Measurements from ENCODE around the gene DCANP1. TPM values are rescaled to one million over a fixed set of nuclear protein-coding genes. Genes with fewer than 3 reads are reported as not detected.

DCANP1 gene
- total RNA-seq, 6 experiments from 2014 or later = not detected

DNA sequence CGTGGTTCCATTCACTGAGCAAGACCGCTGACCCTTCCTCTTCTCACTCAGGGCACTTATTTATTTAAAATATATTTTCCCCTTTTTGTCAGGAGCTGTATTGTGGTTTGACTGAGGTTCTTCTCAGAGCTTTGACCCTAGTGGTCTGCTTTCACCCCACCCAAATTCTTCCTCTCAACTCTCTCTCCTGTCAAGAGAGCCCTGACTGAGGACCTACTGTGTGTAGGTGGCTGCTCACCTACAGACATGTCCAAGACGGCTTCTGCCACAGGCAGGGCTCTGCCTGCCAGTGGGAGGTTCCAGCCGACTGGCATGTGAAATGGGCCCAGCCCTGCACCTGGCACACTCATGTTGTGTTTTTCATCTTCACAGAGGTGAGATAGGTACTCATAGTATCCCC lies 5.2 kb downstream of the DCANP1 start:
- H3K27me3 Mint-ChIP-seq (ENCODE audit: insufficient read depth) = peaks cover 4% of the 10 kb centered on the region
- peaks cover 30% of the 10 kb centered on the region for H3K4me1 Mint-ChIP-seq (ENCODE audit: low read depth)
- no peak for DNase-seq
- H3K9me3 Mint-ChIP-seq = no peaks in the 10 kb centered on the region
- no peak overlapping the region for H3K27ac Mint-ChIP-seq
- no peak overlapping the region for H3K4me3 Mint-ChIP-seq
- TF ChIP-seq CTCF (IDR thresholded peaks at IDR 0.05) = no peak
- no peaks in the 10 kb centered on the region for H3K36me3 Mint-ChIP-seq (ENCODE audit: low read depth)

GRCh38 chr5:135441350-135441831 lies 5.8 kb downstream of the DCANP1 start:
- no peaks in the 10 kb centered on the region for H3K9me3 Mint-ChIP-seq
- DNase-seq = no peak

GRCh38 chr5:135440916-135441315 lies 6.2 kb downstream of the DCANP1 start:
- no peak overlapping the region for H3K27ac Mint-ChIP-seq
- no peak for TF ChIP-seq CTCF (IDR thresholded peaks at IDR 0.05)
- H3K27me3 Mint-ChIP-seq (ENCODE audit: insufficient read depth) = peaks cover 4% of the 10 kb centered on the region
- DNase-seq = no peak
- peaks cover 40% of the 10 kb centered on the region for H3K4me1 Mint-ChIP-seq (ENCODE audit: low read depth)
- no peak overlapping the region for H3K4me3 Mint-ChIP-seq
- no peaks in the 10 kb centered on the region for H3K9me3 Mint-ChIP-seq
- H3K36me3 Mint-ChIP-seq (ENCODE audit: low read depth) = no peaks in the 10 kb centered on the region

More at GRCh38 chr5:135441350-135441831, 5.8 kb downstream of the DCANP1 start:
- peaks cover 4% of the 10 kb centered on the region for H3K27me3 Mint-ChIP-seq (ENCODE audit: insufficient read depth)
- no peaks in the 10 kb centered on the region for H3K36me3 Mint-ChIP-seq (ENCODE audit: low read depth)
- H3K4me3 Mint-ChIP-seq = no peak overlapping the region
- peaks cover 35% of the 10 kb centered on the region for H3K4me1 Mint-ChIP-seq (ENCODE audit: low read depth)
- TF ChIP-seq CTCF (IDR thresholded peaks at IDR 0.05) = no peak
- H3K27ac Mint-ChIP-seq = no peak overlapping the region

- H3K9me3 Mint-ChIP-seq = no peaks in the 10 kb centered on the region
- no peaks in the 10 kb centered on the region for H3K36me3 Mint-ChIP-seq (ENCODE audit: low read depth)
- no peak for DNase-seq
- no peak for TF ChIP-seq CTCF (IDR thresholded peaks at IDR 0.05)
- no peak overlapping the region for H3K4me3 Mint-ChIP-seq
- H3K4me1 Mint-ChIP-seq (ENCODE audit: low read depth) = peaks cover 52% of the 10 kb centered on the region
- peaks cover 4% of the 10 kb centered on the region for H3K27me3 Mint-ChIP-seq (ENCODE audit: insufficient read depth)
- H3K27ac Mint-ChIP-seq = no peak overlapping the region; the same call in 1 of the 2 replicates
Measured at GRCh38 chr5:135439231-135440205, 7.6 kb downstream of the DCANP1 start.

GRCh38 chr5:135438636-135439221 lies 8.4 kb downstream of the DCANP1 start:
- Mint-ChIP-seq H3K27me3 (ENCODE audit: insufficient read depth) (no peaks in the 10 kb centered on the region; the same call in 1 of the 2 replicates), H3K9me3 (no peaks in the 10 kb centered on the region), H3K4me1 (ENCODE audit: low read depth) (peaks cover 60% of the 10 kb centered on the region), H3K4me3 (no peak overlapping the region), H3K36me3 (ENCODE audit: low read depth) (no peaks in the 10 kb centered on the region), H3K27ac (peak overlapping the region; percentile 95)
- no peak for DNase-seq
- no peak for TF ChIP-seq CTCF (IDR thresholded peaks at IDR 0.05)

All from HFFc6 (cell line).